HFF-Myc (cell line): ENCODE results near the gene COPS2.
"Not testable (repeated sequence)": the region's sequence is repeated elsewhere in the genome, so short reads cannot be mapped to it uniquely, and the experiment has no call there.

Experiments
- DNase-seq: peaks from one replicate; pipeline ENCODE4 v3.0.0-alpha.2; 2011; ENCODE audit warnings: low read depth; ENCODE audit errors: extremely low read depth
- H3K4me3 ChIP-seq: replicated peaks from 2 replicates; pipeline ENCODE4 v1.5.1; 2011; ENCODE audit warnings: low read depth, mild to moderate bottlenecking, control low read depth, low read length
- TF ChIP-seq, protein P1 (sequence below): IDR thresholded peaks from 2 replicates; pipeline ENCODE4 v1.5.1; 2012; ENCODE audit warnings: mild to moderate bottlenecking, low read depth, low read length, control low read depth; ENCODE audit errors: missing control alignments

COPS2 gene

GRCh38 chr15:49188933-49189332 is 33.5 kb upstream of the COPS2 start:
- TF ChIP-seq, protein P1, sequence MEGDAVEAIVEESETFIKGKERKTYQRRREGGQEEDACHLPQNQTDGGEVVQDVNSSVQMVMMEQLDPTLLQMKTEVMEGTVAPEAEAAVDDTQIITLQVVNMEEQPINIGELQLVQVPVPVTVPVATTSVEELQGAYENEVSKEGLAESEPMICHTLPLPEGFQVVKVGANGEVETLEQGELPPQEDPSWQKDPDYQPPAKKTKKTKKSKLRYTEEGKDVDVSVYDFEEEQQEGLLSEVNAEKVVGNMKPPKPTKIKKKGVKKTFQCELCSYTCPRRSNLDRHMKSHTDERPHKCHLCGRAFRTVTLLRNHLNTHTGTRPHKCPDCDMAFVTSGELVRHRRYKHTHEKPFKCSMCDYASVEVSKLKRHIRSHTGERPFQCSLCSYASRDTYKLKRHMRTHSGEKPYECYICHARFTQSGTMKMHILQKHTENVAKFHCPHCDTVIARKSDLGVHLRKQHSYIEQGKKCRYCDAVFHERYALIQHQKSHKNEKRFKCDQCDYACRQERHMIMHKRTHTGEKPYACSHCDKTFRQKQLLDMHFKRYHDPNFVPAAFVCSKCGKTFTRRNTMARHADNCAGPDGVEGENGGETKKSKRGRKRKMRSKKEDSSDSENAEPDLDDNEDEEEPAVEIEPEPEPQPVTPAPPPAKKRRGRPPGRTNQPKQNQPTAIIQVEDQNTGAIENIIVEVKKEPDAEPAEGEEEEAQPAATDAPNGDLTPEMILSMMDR: no peak

GRCh38 chr15:49187549-49188245 is 32.3 kb upstream of the COPS2 start:
- DNase-seq: no peak
- TF ChIP-seq, protein P1: no peak
- H3K4me3 ChIP-seq: no peak overlapping the region

More at GRCh38 chr15:49188933-49189332, 33.5 kb upstream of the COPS2 start:
- DNase-seq: no peak
- no peak overlapping the region for H3K4me3 ChIP-seq

DNA sequence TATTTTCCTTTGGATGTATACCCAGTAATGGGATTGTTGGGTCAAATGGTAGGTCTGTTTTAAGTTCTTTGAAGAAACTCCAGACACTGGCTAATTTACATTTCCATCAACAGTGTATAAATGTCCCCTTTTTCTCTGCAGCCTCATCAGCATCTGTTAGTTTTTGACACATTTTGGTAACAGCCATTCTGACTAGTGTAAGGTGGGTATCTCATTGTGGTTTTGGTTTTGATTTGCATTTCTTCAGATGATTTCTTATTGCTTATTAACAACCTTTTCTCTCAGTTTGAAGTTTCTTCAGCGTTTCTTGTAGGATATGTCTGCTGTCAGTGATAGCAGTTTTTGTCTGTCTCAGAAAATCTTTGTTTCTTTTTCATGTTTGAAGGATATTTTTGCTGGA is 30.1 kb upstream of the COPS2 start:
- TF ChIP-seq, protein P1: no peak
- H3K4me3 ChIP-seq: no peak overlapping the region
- no peak for DNase-seq

- not testable (repeated sequence) for DNase-seq, H3K4me3 ChIP-seq
Observed at GRCh38 chr15:49183741-49184140, 28.3 kb upstream of the COPS2 start.

GRCh38 chr15:49182128-49182527 is 26.7 kb upstream of the COPS2 start:
- no peak for DNase-seq
- no peak overlapping the region for H3K4me3 ChIP-seq
- TF ChIP-seq, protein P1: no peak

DNA sequence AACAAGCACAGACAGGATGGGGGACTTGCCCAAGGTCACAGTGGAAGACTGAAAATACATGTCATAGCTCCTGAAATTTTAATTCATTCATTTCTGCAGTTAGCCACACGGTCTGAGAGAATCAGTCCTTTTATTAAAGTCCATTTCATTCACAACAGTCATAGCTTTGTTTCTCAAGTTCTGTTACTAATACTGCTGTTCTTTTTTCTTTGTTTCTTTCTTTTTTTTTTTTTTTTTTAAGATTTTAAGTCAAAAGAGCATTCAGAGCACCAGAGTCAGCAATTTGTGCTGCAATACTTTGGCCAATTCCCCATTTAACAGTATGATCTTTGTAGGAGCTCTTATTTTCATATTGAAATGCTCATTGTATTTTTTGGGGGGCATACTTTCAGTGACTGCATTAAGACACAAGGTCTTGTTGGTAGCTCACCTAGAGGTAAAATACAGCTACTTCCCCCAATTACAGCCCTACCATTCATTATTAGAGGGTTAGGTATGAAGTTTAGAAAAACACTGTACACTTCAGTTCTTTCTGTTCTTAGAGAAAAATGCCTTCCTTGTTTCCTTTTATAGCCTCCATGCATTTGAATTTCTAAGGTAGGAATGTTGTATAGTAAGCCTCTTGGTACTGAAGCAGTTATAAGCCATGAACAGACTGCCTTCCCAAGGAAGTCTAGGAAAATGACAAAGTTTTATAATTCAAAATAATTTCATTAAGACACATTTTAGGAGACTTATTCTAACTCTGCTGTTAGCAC is 24.2 kb upstream of the COPS2 start:
- no peak for DNase-seq
- TF ChIP-seq, protein P1: no peak
- H3K4me3 ChIP-seq: no peak overlapping the region

DNA sequence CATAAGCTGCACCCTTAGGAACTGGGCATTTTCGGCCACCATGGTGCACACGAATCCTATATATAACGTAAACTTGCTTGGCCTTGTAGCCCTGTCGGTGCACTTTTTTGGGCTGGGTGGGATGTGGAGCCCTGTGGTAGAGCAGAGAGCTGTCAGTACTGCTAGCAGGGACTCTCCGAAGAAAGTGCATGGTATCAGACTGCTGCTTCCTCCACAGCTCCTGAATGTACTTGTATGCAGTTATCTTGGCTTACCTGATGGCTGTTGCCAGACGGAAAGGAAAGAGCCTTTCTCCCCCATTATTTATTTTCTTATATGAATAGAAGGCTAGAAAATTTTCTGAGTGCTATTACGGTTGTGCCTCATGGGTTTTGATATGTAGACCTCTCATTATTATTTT is 23.1 kb upstream of the COPS2 start:
- no peak overlapping the region for H3K4me3 ChIP-seq
- DNase-seq: no peak
- TF ChIP-seq, protein P1: no peak

DNA sequence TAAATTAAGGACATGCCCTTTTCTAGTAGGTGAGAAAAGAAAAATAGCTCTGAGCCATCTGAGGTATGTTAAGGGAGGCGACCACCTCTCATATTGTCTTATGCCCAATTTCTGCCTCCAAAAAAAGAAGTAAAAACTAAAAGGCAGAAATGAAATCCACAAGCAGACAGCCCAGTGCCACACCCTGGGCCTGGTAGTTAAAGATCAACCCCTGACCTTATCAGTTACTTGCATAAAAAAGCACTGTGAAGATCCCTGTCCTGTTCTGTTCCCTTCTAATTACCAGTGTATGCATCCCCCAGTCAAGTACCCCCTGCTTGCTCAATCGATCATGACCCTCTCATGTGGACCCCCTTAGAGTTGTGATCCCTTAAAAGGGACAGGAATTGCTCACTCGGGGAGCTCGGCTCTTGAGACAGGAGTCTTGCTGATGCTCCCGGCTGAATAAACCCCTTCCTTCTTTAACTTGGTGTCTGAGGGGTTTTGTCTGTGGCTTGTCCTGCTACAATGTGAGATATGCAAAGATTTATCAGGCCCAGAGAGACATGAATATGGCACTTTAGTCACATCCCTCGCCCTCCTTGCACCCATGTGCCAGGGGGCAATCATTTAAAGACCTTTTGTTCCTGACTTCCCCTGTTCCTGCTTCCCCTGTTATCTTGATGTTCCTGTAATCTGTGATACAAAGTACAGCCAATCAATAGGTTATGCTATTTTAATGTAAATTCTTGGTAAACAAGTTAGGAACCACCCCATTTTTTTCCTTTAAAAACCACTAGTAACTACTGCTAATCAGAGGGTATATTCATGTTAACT is 20.4 kb upstream of the COPS2 start:
- not testable (repeated sequence) for DNase-seq, H3K4me3 ChIP-seq
